ENCODE results near the gene STAMBP. TPM values are rescaled to one million over a fixed set of nuclear protein-coding genes. Genes with fewer than 3 reads are reported as not detected.
"Not testable (repeated sequence)": the region's sequence is repeated elsewhere in the genome, so short reads cannot be mapped to it uniquely, and the experiment has no call there.

STAMBP gene
- total RNA-seq, 1 experiment from 2014 or later, result 43.1 TPM

DNA sequence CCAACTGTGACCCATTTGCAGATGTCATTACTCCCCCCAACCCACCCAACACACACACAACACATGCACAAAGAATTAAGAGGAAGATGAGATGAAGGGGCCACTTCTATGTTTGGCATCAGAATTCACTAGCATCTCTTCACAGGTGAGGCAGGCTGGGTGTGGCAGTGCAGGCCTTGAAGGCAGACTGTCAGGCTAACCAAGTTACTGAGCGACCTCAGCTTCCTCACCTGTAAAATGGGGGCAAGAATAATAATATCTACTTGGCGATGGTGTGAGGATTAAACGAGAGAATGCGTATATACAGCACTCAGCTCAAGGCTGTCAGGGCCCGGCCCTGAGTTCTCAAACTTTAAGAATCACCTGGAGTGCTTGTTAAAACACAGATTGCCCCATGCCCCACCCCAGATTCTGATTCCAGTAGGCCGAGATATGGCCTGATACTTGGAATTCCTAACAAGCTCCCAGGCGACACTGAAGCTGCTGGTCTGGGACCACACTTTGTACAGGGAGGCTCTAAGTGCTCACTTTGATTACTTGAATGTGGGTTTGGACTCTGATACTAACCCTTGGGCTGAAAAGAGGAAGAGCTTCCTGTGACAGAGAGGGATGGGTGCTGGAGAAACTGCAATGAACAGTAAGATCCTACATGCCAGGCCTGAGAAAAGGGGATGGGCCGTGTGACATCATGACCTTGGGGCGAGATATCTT lies 65.2 kb downstream of the STAMBP start:
- Histone ChIP-seq H3K27me3 (no peaks in the 10 kb centered on the region), H3K36me3 (no peaks in the 10 kb centered on the region), H3K4me3 (no peak overlapping the region), H3K9me3 (no peaks in the 10 kb centered on the region)
- DNase-seq, result no peak

DNA sequence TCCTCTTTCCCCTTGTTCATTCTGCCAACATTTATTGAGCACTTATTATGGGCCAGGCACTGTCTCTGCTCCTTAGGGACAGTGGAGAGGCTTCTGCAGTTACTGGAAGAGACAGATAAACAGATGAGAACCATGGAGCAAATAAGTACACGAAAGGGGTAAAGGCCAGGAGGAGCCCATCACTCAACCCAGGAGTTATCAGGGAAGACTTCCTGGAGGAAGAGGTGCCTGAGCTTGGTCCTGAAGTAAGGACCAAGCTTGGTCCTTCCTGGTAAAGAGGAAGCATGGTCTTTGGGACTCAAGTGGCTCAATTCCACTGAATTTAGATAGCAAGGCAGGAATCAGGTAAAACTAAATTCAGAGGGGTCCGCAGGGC lies 65.7 kb downstream of the STAMBP start:
- no peak overlapping the region for H3K4me3 ChIP-seq
- no peak for DNase-seq
- no peaks in the 10 kb centered on the region for H3K36me3 ChIP-seq
- H3K9me3 ChIP-seq, result no peaks in the 10 kb centered on the region
- H3K27me3 ChIP-seq, result no peaks in the 10 kb centered on the region

DNA sequence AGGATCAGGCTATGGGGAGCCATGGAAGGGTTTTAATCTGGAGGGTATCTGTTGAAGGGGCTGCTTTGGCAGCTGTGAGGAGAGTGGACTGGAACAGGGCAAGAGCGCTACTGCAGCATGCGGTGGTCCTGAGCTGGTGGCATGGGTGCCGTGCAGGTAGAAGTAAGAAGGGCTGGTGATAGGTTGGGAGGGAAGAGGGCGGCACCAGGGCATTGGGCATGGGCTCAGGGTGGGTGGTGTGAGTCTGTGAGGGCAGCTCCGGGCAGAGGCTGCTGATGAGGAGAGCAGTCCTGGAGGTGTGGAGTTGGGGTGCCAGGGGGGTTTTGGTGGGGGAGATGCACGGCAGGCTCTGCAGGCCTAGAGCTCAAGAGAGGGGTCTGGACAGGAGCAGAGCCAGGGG lies 66.1 kb downstream of the STAMBP start:
- no peaks in the 10 kb centered on the region for H3K27me3 ChIP-seq
- no peak overlapping the region for H3K4me3 ChIP-seq
- H3K9me3 ChIP-seq, result no peaks in the 10 kb centered on the region

DNA sequence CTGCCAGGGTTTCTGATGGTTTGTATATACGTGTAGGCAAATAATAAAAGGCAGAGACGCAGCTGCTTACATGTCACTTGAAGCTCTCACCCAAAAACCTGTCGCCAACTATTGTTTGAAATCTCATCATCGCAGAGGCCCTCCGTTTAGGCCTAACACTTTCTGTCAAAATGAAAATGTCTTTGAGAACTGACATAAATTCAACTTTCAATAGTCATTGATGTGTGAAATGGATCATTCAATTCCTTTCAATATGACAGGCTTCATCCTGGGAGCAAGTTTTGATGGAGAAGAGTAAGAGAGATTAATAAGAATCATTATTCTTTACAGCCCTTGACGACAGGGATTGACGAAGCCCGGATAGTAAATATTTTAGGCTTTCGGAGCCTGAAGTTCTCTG lies 66.7 kb downstream of the STAMBP start:
- Histone ChIP-seq H3K4me3 (no peak overlapping the region), H3K36me3 (no peaks in the 10 kb centered on the region), H3K9me3 (no peaks in the 10 kb centered on the region), H3K27me3 (no peaks in the 10 kb centered on the region)
- no peak for DNase-seq

More for the DNA sequence above, 66.1 kb downstream of the STAMBP start:
- H3K36me3 ChIP-seq, result no peaks in the 10 kb centered on the region
- DNase-seq, result no peak

DNA sequence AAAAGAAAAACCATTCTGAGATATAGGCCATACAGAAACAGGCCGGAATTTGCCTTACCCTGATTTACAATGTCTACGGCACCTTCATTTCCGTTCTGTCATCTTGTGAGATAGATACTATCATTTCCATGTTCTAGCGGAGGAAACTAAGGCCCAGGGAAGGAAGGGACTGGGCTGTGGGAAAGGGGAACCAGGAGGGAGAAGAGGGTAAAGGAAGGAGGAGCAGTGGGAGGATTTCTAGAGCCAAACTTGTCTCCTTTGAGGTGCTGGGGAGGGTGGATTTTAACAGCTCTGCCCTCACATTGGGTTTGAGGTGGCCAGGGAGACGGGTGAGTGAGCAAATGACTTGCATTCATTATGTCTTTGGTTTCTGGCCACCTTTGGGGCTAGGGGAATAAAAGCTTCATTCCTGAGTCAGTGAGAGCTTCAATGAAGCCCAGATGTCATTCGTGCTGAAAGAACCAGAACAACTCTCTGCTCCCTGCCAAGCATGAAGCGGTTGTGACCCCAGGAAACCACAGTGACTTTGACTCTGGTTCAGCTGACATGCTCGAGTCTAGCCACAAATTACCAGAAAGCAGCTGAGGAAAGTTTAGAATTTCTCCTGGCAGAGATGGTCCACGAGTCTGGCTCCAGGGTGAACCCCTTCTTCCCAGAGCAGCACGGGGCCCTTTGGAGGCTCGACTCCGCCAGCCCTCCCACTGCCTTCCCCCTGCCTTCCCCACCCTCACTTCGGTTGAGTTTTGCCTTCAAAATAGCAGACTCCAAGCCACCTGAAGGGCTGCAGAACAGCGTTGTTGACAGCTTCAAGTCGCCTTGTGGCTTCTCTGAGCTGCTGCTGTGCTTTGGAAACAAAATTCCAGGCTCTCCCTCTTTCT lies 67.8 kb downstream of the STAMBP start:
- Histone ChIP-seq H3K27me3 (no peaks in the 10 kb centered on the region), H3K9me3 (no peaks in the 10 kb centered on the region), H3K4me3 (no peak overlapping the region), H3K36me3 (no peaks in the 10 kb centered on the region)
- DNase-seq, result no peak

DNA sequence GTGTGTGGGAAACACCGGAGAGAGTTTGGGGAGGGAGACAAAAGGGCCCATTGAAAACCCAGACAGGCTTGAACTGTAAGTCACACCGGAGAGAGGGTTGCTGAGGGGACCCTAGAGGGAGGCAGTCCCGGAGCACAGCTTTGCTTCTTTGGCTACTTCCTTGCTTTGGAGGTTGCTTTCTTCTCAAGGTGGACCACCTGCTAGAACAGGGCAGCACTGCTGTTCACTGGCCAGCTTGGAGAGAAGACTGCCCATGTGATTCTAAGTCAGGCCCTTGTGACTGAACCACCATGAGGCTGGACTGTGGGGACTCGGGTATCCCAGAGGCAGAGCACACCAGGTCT lies 68.5 kb downstream of the STAMBP start:
- Histone ChIP-seq H3K4me3 (no peak overlapping the region), H3K27me3 (no peaks in the 10 kb centered on the region), H3K9me3 (no peaks in the 10 kb centered on the region), H3K36me3 (no peaks in the 10 kb centered on the region)
- no peak for DNase-seq

DNA sequence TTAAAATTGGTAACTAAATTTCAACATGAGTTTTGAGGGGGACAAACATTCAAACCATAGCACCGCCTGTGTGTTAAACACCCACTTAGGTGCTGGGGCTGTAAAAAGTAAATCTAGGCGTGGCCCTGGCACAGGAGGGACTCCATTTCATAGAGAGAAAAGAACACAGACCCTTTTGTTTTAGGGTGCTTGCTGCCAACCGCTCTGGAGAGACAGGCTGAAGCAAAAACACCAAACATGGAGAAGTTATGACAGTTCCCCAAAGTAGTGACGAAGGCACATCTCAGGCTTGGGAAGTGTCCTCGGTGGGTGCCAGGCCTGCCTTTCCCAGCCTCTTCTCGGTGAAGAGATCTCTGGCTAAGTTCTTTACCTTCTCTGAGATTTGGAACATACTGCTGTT lies 69.2 kb downstream of the STAMBP start:
- H3K4me3 ChIP-seq, result no peak overlapping the region
- H3K27me3 ChIP-seq, result no peaks in the 10 kb centered on the region
- no peaks in the 10 kb centered on the region for H3K36me3 ChIP-seq
- no peaks in the 10 kb centered on the region for H3K9me3 ChIP-seq
- no peak for DNase-seq

DNA sequence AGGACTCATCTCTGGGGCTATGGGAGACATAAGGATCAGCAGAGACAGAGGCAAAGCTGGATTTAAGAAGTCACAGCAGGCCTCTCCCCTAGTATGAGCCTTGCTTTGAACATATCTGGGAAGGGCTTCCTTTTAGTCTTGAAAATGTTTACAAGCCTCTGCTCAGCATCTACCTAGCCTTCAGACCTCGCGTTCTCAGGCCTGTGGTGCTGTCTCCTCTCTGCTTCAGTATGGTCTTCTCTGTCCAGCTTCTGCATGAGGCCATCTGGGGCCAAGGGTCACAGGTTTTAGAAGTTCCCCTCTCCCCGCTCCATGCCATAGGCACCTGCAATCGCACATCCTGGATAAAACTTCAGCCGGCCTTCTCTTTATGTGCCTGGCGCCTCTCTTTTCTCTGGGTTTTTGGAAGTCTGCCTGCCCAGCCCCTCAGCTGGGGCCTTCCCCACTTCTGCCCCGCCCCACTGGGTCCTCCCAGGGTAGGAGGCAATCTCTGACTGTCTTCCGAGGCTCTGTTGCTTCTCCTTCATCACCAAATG lies 71.1 kb downstream of the STAMBP start:
- DNase-seq, result no peak
- H3K4me3 ChIP-seq, result no peak overlapping the region
- H3K9me3 ChIP-seq, result no peaks in the 10 kb centered on the region
- H3K36me3 ChIP-seq, result no peaks in the 10 kb centered on the region
- no peaks in the 10 kb centered on the region for H3K27me3 ChIP-seq

DNA sequence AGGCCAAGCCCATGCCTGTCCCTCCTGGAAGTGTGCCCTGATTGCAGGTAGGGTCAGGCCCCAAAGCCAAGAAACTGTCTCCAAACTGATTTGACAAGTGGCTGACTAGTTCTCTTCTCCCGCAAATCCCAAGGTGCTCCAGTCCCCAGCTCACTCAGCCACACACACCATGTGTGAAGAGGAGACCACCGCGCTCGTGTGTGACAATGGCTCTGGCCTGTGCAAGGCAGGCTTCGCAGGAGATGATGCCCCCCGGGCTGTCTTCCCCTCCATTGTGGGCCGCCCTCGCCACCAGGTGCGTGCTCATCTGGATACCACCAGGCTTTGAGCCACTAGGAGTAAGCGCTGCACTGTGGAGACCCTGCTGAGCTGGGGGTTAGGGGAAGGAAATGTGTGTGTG lies 72.4 kb downstream of the STAMBP start:
- no peak for DNase-seq
- H3K9me3 ChIP-seq, result no peaks in the 10 kb centered on the region
- H3K27me3 ChIP-seq, result no peaks in the 10 kb centered on the region

DNA sequence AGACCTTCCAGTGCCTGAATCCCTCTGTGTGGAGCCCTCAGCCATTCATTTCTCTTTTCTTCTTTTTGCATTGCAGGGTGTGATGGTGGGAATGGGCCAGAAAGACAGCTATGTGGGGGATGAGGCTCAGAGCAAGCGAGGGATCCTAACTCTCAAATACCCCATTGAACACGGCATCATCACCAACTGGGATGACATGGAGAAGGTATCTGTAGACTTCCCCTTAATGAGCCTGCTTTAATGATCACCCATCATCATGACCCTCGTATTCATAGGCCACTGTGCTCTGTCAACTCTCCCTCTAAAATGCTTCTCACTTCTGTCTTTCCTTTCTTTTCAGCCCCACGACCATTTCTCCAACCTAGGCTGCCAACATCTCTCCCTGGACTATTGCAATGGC lies 73.5 kb downstream of the STAMBP start:
- no peaks in the 10 kb centered on the region for H3K27me3 ChIP-seq
- H3K4me3 ChIP-seq, result no peak overlapping the region
- no peaks in the 10 kb centered on the region for H3K36me3 ChIP-seq
- no peak for DNase-seq
- no peaks in the 10 kb centered on the region for H3K9me3 ChIP-seq

More for the DNA sequence above, 72.4 kb downstream of the STAMBP start:
- H3K4me3 ChIP-seq, result no peak overlapping the region
- H3K36me3 ChIP-seq, result no peaks in the 10 kb centered on the region

DNA sequence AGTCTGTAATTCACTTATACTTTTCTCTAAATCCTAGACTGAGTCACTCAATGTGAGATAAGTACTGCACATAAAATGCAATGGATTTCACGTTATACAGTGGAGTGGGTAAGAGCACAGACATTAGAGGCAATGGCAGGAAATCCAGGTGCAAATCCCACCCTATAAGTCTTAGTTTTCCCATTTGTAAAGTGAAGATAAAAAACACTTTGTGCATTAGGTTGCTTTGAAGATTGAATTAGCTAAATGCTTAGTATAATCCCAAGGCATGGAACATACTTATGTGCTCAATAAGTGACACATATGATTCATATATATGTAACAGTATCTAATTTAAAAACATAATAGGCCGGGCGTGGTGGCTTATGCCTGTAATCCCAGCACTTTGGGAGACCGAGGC lies 74.6 kb downstream of the STAMBP start:
- H3K9me3 ChIP-seq, result no peaks in the 10 kb centered on the region
- H3K27me3 ChIP-seq, result no peaks in the 10 kb centered on the region
- H3K36me3 ChIP-seq, result no peaks in the 10 kb centered on the region
- H3K4me3 ChIP-seq, result no peak overlapping the region
- DNase-seq, result no peak

DNA sequence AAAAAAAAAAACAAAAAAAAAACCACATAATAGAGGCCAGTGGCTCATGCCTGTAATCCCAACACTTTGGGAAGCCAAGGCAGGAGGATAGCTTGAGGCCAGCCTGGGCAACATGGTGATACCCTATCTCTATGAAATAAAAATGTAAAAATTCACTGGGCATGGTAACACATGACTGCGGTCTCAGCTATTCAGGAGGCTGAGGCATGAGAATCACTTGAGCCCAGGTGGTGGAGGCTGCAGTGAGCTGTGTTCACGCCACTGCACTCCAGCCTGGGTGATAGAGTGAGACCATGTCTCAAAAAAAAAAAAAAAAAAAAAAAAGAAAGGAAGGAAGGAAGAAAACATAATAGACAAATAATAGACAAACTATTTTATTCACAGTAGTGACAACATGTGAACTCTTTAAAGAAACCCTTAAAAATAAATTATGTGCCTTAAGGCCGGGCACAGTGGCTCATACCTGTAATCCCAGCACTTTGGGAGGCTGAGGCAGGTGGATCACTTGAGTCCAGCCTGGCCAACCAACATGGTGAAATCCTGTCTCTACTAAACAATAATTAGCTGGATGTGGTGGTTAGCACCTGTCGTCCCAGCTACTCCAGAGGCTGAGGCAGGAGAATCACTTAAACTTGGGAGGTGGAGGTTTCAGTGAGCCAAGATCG lies 75.3 kb downstream of the STAMBP start:
- H3K9me3 ChIP-seq, H3K27me3 ChIP-seq, H3K36me3 ChIP-seq, DNase-seq, H3K4me3 ChIP-seq: not testable (repeated sequence)

DNA sequence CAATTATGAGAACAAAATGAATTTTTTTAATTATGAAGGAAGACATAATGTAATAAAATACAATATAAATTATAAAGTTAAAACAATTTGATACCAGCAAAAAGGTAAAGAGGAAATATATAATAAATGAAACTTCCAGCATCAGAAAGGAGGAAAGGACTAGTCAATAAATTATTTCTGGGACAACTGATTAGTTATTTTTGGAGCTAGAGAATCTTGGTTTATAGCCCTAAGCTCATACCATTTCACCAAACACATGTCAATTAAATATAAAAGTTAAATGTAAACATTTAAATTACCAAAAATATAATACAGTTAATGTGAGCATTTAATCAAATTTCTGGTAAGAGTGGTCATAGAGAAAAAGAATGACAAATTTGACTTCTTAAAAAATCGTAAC lies 76.2 kb downstream of the STAMBP start:
- no peak overlapping the region for H3K4me3 ChIP-seq
- H3K9me3 ChIP-seq, result no peaks in the 10 kb centered on the region
- H3K36me3 ChIP-seq, result no peaks in the 10 kb centered on the region
- no peaks in the 10 kb centered on the region for H3K27me3 ChIP-seq
- no peak for DNase-seq

DNA sequence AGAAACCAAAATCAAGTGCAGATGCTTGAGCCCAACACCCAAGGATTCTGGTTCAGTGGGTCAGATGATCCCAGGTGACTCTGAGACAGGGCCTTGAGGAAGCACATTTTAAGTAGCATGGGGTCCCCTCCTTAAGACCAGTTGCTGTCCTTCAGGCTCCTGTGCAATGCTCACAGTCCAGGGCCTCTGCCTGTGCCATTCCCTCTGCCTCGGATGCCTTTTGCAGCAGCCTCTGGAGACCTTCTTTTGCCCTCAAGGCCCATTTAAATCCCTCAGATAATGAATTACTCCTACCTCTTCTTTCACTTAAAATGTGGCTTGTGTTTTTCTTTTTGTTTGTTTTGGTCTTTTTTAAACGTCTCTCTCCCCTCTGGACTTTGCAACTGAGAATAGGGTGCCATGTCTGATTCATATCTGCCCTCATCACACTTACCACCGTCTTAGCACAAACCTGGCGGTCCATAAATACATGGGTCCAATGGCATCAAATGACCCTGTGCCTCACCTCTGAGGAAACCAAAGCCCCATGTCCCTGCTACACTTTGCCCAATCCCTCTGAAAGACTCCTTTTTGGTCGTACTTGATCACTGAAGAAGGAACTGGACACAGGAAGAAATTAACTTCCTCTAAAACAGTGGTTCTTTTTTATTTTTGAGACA lies 78.2 kb downstream of the STAMBP start:
- no peaks in the 10 kb centered on the region for H3K36me3 ChIP-seq
- H3K4me3 ChIP-seq, result no peak overlapping the region
- H3K9me3 ChIP-seq, result no peaks in the 10 kb centered on the region
- no peaks in the 10 kb centered on the region for H3K27me3 ChIP-seq
- no peak for DNase-seq

DNA sequence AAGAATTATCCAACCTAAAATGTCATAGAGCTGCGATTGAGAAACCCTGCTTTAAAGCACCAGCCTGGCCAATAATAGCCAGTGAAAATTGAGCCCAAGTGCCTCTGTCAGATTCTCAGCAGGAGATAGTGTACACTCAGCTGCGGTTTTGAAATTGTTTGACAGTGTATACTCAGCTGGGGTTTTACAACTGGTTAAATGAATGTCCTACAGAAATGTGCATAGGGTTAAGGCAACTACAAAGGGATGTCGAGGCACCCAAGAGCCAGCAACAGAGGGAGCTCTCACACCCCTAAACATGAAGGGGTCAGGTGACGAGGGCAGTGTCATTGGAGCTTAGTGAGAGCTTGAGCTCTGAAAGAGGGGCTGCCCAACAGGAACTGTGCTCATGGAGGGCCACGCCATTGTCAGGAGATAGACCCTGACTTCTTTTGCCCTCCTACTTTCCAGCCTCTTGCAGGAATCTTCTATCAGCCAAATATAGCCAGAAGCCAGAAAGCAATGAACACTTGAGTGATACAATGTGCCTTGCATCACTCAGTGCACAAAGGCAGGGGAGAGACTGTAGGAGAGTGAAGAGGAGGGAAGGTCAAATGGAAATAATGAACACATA lies 79.2 kb downstream of the STAMBP start:
- Histone ChIP-seq H3K4me3 (no peak overlapping the region), H3K27me3 (no peaks in the 10 kb centered on the region), H3K36me3 (no peaks in the 10 kb centered on the region), H3K9me3 (no peaks in the 10 kb centered on the region)
- DNase-seq, result peak; percentile 26

All from MG63 (cell line).